CD4-positive, alpha-beta memory T cell (primary cell): ENCODE data around the gene FAXC. TPM values are rescaled to one million over a fixed set of nuclear protein-coding genes. Genes with fewer than 3 reads are reported as not detected.

Experiments used
- CTCF ChIA-PET: fragments of 350-600 bp; sonication (Branson Sonifier 250); formaldehyde crosslinking; loops from one replicate; lab custom pipeline; 2021; ENCODE audit warnings: inconsistent platforms; ENCODE audit not compliant: partially characterized antibody; lab: Charles Lee
- POLR2A ChIA-PET: fragments of 350-600 bp; sonication (Branson Sonifier 250); formaldehyde crosslinking; loops from one replicate; lab custom pipeline; 2021; ENCODE audit not compliant: partially characterized antibody; lab: Charles Lee
- DNase-seq, 5 donors: peaks; one replicate each; pipeline versions ENCODE4 v3.0.0 to v3.0.0-alpha.2; 2020 to 2022; ENCODE audit warnings: mixed read lengths in 1 of 5
- H3K27ac ChIP-seq: one replicate; pipeline ENCODE4 v1.7.0; 2013; ENCODE audit warnings: low read depth, low read length
- H3K27me3 ChIP-seq: 2 replicates; pipeline ENCODE4 v1.7.0; 2013; ENCODE audit warnings: mild to moderate bottlenecking, low read length, moderate library complexity; ENCODE audit not compliant: insufficient read depth
- H3K36me3 ChIP-seq: 2 replicates; pipeline ENCODE4 v1.7.0; 2013; ENCODE audit warnings: mild to moderate bottlenecking, low read length, moderate library complexity; ENCODE audit not compliant: insufficient read depth
- H3K4me1 ChIP-seq: 2 replicates; pipeline ENCODE4 v1.7.0; 2013; ENCODE audit warnings: mild to moderate bottlenecking, low read length, moderate library complexity; ENCODE audit not compliant: insufficient read depth
- H3K4me3 ChIP-seq, 2 donors: one replicate each; pipeline ENCODE4 v1.7.0; 2013; ENCODE audit warnings: low read length in 2 of 2, mild to moderate bottlenecking in 1 of 2
- H3K9me3 ChIP-seq, 2 donors: one replicate each; pipeline ENCODE4 v1.7.0; 2013; ENCODE audit warnings: low read length in 2 of 2, control low read depth in 1 of 2; ENCODE audit not compliant: control insufficient read depth in 1 of 2
- H3K27ac Mint-ChIP-seq, 7 donors: one replicate each; pipeline ENCODE4 v1.8.0; 2020 to 2021; ENCODE audit warnings: mixed read lengths in 7 of 7, mild to moderate bottlenecking in 6 of 7, inconsistent platforms in 3 of 7, moderate library complexity in 3 of 7
- H3K27me3 Mint-ChIP-seq, 2 donors: one replicate each; pipeline ENCODE4 v1.8.0; 2020 to 2021; ENCODE audit warnings: mixed read lengths in 2 of 2
- H3K36me3 Mint-ChIP-seq, 2 donors: one replicate each; pipeline ENCODE4 v1.8.0; 2020 to 2021; ENCODE audit warnings: mixed read lengths in 2 of 2, inconsistent platforms in 1 of 2, mild to moderate bottlenecking in 1 of 2
- H3K4me1 Mint-ChIP-seq, 4 donors: one replicate each; pipeline ENCODE4 v1.8.0; 2020 to 2021; ENCODE audit warnings: mixed read lengths in 4 of 4, mild to moderate bottlenecking in 1 of 4
- H3K4me3 Mint-ChIP-seq, 8 donors: one replicate each; pipeline ENCODE4 v1.8.0; 2020 to 2021; ENCODE audit warnings: mixed read lengths in 8 of 8, mild to moderate bottlenecking in 7 of 8, moderate library complexity in 6 of 8, inconsistent platforms in 3 of 8
- H3K9me3 Mint-ChIP-seq, 8 donors: one replicate each; pipeline ENCODE4 v1.8.0; 2020 to 2021; ENCODE audit warnings: mixed read lengths in 8 of 8, mild to moderate bottlenecking in 5 of 8, inconsistent platforms in 3 of 8, moderate library complexity in 1 of 8
- intact Hi-C: fragments of 100-400 bp; cut with micrococcal nuclease; formaldehyde crosslinking; loops from one replicate; pipeline ENCODE4 v1.15.1; 2023
- polyA plus RNA-seq, 2 donors: library from polyadenylated mRNA; unstranded; fragments of 300-500 nt; fragmentation: Illumina TruSeq; gene quantifications; one replicate each; pipeline ENCODE4 v1.2.3, GENCODE V29; 2021
- total RNA-seq, 2 experiments: library from RNA; stranded (reverse); gene quantifications; one replicate each; pipeline ENCODE4 v1.2.3, GENCODE V29; 2021

Gene FAXC
- not detected for total RNA-seq
- not detected for polyA plus RNA-seq

DNA sequence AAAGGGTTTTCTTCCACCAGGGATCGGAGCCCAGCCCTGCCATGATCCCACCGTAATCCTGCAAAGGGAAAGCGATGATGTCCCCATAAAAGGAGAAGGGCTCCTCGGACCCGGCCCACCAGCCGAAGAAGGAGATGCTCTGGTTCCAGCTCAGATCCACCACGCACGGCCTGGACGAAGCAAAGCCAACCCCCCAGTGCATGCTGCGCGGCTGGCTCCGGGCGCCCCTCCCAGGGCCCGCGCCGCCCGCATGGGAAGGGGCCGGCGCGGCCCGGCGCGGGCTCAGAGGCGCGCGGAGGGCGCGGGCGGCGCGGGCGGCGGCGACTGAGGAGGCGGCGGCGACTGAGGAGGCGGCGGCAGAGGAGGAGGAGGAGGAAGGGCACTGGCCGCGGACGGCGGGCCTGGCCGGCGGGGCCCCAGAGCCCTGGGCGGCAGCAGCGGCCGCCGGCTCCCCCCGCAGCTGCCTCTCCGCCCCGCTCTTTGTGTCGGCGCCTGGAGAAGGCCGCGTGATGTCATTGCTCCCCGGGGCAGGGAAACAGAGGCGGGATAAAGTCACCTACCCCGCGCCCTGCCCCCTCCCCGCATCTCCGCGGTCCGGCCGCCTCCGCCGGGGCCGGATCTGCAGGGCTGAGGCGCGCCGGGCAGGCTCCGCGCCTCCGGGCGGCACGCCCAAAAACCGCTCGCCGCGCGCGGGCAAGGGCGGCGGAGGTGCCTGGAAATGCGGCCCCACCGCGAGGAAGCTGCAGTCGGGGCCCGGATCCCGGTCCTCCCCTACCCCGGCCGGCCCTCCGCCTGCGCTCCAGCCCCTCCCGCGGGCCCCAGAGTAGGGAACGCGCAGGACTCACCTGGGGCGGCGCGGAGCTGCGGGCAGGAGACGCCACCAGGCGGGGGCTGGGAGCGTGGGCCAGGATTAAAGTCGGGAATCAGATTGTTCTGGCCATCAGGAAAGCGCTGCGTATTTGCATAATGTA lies at the start of gene FAXC:
Gene FAXC (minus strand): TSS at position 504 of the 971 bp plus-strand sequence. CDS start 302 bp downstream, at position 202.
- ChIA-PET POLR2A (no interaction called here), CTCF (no interaction called here)
- H3K4me1 ChIP-seq = no peaks in the 10 kb centered on the region
- no peak within 1 kb of the TSS for H3K27ac ChIP-seq
- H3K4me3 Mint-ChIP-seq = peak within 1 kb of the TSS in 7 of 8 donors; percentile 15 to 69 (median 48)
- H3K9me3 Mint-ChIP-seq = no peaks in the 10 kb centered on the region
- H3K9me3 ChIP-seq = no peaks in the 10 kb centered on the region
- H3K36me3 ChIP-seq = no peaks in the 10 kb centered on the region
- no peaks in the 10 kb centered on the region for H3K36me3 Mint-ChIP-seq
- peaks cover 12% of the 10 kb centered on the region for H3K27me3 ChIP-seq
- H3K4me1 Mint-ChIP-seq = peaks cover 0 to 5% (median under 1%) of the 10 kb centered on the region in 4 donors
- no peak within 1 kb of the TSS for H3K4me3 ChIP-seq
- no peak for DNase-seq
- peaks cover 32 to 48% of the 10 kb centered on the region in 2 donors for H3K27me3 Mint-ChIP-seq
- H3K27ac Mint-ChIP-seq = no peak within 1 kb of the TSS
- intact Hi-C loops = no loop called here

DNA sequence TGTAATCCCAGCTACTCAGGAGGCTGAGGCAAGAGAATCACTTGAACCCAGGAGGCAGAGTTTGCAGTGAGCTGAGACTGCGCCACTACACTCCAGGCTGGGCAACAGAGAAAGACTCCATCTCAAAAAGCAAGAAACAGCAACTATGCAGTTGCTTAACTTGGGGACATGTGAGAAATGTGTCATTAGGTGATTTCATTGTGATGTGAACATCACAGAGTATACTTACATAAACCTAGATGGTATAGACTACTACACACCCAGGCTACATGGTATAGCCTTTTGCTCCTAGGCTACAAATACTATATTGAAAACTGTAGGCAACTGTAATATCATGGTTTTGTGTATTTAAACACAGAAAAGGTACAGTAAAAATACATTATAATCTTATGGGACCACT lies 47.8 kb upstream of the FAXC start:
- Mint-ChIP-seq H3K27ac (no peak overlapping the region), H3K27me3 (no peaks in the 10 kb centered on the region), H3K4me3 (no peak overlapping the region), H3K4me1 (peaks cover 8 to 26% (median 18%) of the 10 kb centered on the region in 4 donors), H3K36me3 (peaks cover 19 to 33% of the 10 kb centered on the region in 2 donors), H3K9me3 (no peaks in the 10 kb centered on the region)
- H3K9me3 ChIP-seq = no peaks in the 10 kb centered on the region
- no peaks in the 10 kb centered on the region for H3K27me3 ChIP-seq
- H3K4me3 ChIP-seq = no peak overlapping the region
- H3K36me3 ChIP-seq = peaks cover 24% of the 10 kb centered on the region
- ChIA-PET CTCF (interaction anchor here (0.8 to 2.2 kb wide), 2 partner anchors 12 to 29 kb away, joined by 4 to 6 read pairs; no protein-coding TSS in a partner anchor), POLR2A (interaction anchor here (0.8 kb wide), 1 partner anchor 28 kb away, joined by 3 read pairs; the partner anchor contains the start of gene PNISR)
- H3K27ac ChIP-seq = no peak overlapping the region
- H3K4me1 ChIP-seq = peaks cover 5% of the 10 kb centered on the region
- intact Hi-C loops = no loop called here
- no peak for DNase-seq

DNA sequence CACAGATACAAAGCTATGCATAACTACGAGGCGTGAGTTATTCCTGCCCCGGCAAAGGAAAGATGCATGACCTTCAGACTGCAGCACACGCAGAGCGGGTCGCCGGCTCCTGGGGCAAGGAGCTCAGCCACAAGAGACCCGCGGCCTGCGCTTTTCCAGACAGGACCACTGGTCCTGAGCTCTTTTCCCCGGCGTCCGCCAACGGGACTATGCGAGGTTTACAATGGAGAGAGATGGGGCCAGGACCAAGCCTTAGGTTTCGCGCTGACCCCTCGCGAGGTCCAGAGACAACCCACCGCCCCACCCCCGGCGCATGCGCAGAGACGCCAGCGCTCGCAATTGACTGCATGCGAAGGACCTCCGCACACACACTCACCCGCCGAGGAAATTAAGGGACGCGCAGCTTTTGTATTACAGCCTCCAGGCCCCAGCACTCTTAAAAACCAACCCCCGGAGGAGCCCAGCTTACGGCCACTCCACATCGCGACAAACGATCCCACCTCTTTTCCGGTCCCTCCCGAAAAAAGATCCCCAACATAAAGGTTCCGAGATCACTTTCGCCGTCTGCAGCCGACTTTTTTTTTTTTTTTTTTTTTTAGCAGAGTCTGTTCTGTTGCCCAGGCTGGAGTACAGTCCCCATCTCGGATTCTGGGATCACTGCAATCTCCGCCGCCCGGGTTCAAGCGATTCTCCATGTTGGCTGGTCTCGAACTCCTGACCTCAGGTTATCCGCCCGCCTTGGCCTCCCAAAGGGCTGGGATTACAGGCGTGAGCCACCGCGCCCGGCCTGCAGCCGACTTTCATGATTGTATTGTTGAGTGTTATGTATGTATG lies 44.4 kb upstream of the FAXC start, which contains the start of gene COQ3:
Gene COQ3 (minus strand): TSS at position 498 of the 834 bp plus-strand sequence. CDS start 16 bp downstream, at position 482.
- Histone ChIP-seq H3K4me1 (peaks cover 5% of the 10 kb centered on the region), H3K4me3 (peak within 1 kb of the TSS; percentile 45 to 78), H3K36me3 (no peaks in the 10 kb centered on the region), H3K27me3 (no peaks in the 10 kb centered on the region), H3K9me3 (no peaks in the 10 kb centered on the region), H3K27ac (peak within 1 kb of the TSS; percentile 46)
- intact Hi-C loops = loop anchor here (1.0 kb wide), 1 partner anchor 31 kb away; the partner anchor contains the start of gene PNISR
- Mint-ChIP-seq H3K27me3 (no peaks in the 10 kb centered on the region), H3K36me3 (peaks cover 0 to 8% of the 10 kb centered on the region in 2 donors), H3K4me3 (peak within 1 kb of the TSS; percentile 94 to 97 (median 96)), H3K4me1 (peaks cover 8 to 27% (median 19%) of the 10 kb centered on the region in 4 donors), H3K27ac (peak within 1 kb of the TSS; percentile 79 to 97 (median 93)), H3K9me3 (no peaks in the 10 kb centered on the region)
- peak; percentile 53 to 69 (median 59) for DNase-seq
- ChIA-PET POLR2A (interaction anchor here (0.5 to 3.0 kb wide), 8 partner anchors 10 to 174 kb away, joined by 3 to 36 read pairs (median 3); partner anchors contain the start of genes CCNC and PNISR), CTCF (interaction anchor here (0.7 to 2.1 kb wide), 8 partner anchors 9 to 64 kb away, joined by 3 to 7 read pairs (median 3); no protein-coding TSS in a partner anchor)

DNA sequence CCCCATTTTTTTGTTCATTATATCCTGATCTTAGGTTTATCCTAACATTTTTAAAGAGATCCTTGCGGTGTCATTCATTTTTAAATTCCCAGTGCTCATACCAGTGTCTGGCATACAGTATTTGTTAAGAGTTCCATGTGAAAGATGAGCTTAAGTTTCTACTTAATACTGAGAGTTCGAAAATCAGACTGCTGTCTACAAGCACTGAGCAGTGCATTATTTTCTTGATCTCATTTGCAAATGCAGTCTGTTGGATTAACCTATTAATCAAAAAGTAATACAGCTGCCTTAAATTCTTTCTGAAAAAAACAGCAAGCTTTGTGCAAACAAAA lies 43.9 kb upstream of the FAXC start:
- POLR2A ChIA-PET = interaction anchor here (0.5 to 3.0 kb wide), 7 partner anchors 10 to 175 kb away, joined by 3 to 36 read pairs (median 3); partner anchors contain the start of genes CCNC and PNISR
- intact Hi-C loops = loop anchor here (1.0 kb wide), 1 partner anchor 32 kb away; the partner anchor contains the start of gene PNISR
- H3K4me3 Mint-ChIP-seq = peak overlapping the region; percentile 94 to 97 (median 96)
- no peaks in the 10 kb centered on the region for H3K27me3 Mint-ChIP-seq
- peak overlapping the region; percentile 45 to 78 for H3K4me3 ChIP-seq
- H3K4me1 ChIP-seq = peaks cover 5% of the 10 kb centered on the region
- peaks cover 0 to 5% of the 10 kb centered on the region in 2 donors for H3K36me3 Mint-ChIP-seq
- no peaks in the 10 kb centered on the region for H3K27me3 ChIP-seq
- H3K27ac ChIP-seq = peak overlapping the region; percentile 46
- H3K4me1 Mint-ChIP-seq = peaks cover 8 to 27% (median 21%) of the 10 kb centered on the region in 4 donors
- no peaks in the 10 kb centered on the region for H3K9me3 Mint-ChIP-seq
- CTCF ChIA-PET = interaction anchor here (0.7 to 2.1 kb wide), 8 partner anchors 10 to 63 kb away, joined by 3 to 7 read pairs (median 3); no protein-coding TSS in a partner anchor
- H3K27ac Mint-ChIP-seq = peak overlapping the region; percentile 79 to 97 (median 93)
- H3K9me3 ChIP-seq = no peaks in the 10 kb centered on the region
- no peaks in the 10 kb centered on the region for H3K36me3 ChIP-seq
- DNase-seq = no peak

DNA sequence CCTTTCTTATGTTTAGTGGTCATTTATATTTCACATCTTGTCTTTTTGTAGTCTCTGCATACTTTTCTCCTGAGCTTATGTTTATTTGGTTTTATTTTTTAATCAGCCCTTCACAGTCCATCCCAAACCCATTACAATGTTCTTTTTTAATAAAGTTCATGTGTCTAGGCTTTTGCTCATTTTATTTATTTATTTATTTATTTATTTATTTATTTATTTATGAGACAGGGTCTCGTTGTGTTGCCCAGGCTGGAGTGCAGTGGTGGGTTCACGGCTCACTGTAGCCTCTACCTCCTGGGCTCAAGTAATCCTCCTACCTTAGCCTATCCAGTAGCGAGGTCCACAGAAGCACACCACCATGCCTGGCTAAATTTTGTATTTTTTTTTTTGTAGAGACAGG lies 41.4 kb upstream of the FAXC start:
- Mint-ChIP-seq H3K4me3 (peak overlapping the region in 1 of 8 donors; percentile 38), H3K4me1 (peaks cover 8 to 27% (median 21%) of the 10 kb centered on the region in 4 donors), H3K9me3 (no peaks in the 10 kb centered on the region), H3K27ac (no peak overlapping the region), H3K36me3 (peaks cover 0 to 5% of the 10 kb centered on the region in 2 donors), H3K27me3 (no peaks in the 10 kb centered on the region)
- peaks cover 5% of the 10 kb centered on the region for H3K4me1 ChIP-seq
- no peak overlapping the region for H3K4me3 ChIP-seq
- intact Hi-C loops = no loop called here
- no peaks in the 10 kb centered on the region for H3K27me3 ChIP-seq
- DNase-seq = no peak
- ChIA-PET POLR2A (no interaction called here), CTCF (no interaction called here)
- H3K36me3 ChIP-seq = no peaks in the 10 kb centered on the region
- no peaks in the 10 kb centered on the region for H3K9me3 ChIP-seq
- H3K27ac ChIP-seq = no peak overlapping the region

DNA sequence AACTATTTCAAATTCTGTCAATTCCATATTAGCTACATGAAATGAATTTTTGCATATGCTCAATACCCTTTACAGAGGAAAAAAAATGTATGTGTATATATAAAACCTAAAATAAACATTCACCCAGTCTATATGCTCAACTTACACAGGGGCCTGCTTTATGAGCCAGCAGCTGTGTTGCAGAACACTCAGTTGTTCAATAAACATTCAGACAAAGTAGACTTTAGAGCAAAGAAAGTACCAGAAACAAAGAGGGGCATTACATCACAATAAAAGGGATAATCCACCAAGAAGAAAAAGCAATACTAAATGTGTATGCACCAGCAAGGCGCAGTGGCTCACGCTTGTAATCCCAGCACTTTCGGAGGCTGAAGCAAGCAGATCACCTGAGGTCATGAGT lies 35.0 kb upstream of the FAXC start:
- H3K4me1 Mint-ChIP-seq = peaks cover 0 to 5% (median 1%) of the 10 kb centered on the region in 4 donors
- H3K4me3 Mint-ChIP-seq = no peak overlapping the region
- Histone ChIP-seq H3K27ac (no peak overlapping the region), H3K9me3 (no peaks in the 10 kb centered on the region), H3K27me3 (no peaks in the 10 kb centered on the region), H3K36me3 (no peaks in the 10 kb centered on the region), H3K4me1 (no peaks in the 10 kb centered on the region), H3K4me3 (no peak overlapping the region)
- ChIA-PET POLR2A (no interaction called here), CTCF (no interaction called here)
- H3K27ac Mint-ChIP-seq = peak overlapping the region in 1 of 7 donors; percentile 57
- no peaks in the 10 kb centered on the region for H3K27me3 Mint-ChIP-seq
- H3K36me3 Mint-ChIP-seq = peaks cover 10% of the 10 kb centered on the region in 2 donors
- intact Hi-C loops = no loop called here
- H3K9me3 Mint-ChIP-seq = no peaks in the 10 kb centered on the region
- DNase-seq = no peak
